ENCODE results near the gene MEST.
"Not testable (repeated sequence)": the region's sequence is repeated elsewhere in the genome, so short reads cannot be mapped to it uniquely, and the experiment has no call there.

Gene MEST

GRCh38 chr7:130527752-130528355, 36.0 kb downstream of the MEST start:
- DNase-seq: not testable (repeated sequence)

DNA sequence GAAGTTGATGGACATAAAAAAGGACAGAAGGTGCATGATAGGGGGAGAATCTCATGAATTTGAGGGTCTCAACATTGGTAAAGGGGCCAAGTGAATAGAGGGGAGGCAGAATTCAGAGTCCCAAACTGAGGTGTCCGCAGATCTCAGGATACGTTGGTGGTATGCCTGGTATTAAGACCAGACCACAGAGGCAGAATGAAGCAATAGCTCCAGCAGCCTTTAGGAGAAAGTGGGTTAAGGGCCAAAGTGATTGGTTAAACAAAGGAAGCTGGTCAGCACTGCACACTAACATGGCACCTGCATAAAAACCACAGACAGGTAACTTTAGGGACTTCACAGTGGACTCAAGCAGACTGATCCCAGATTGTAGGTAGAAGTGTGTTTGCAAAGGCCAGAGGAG, 37.5 kb downstream of the MEST start:
- no peak for DNase-seq

GRCh38 chr7:130537894-130538293, 46.0 kb downstream of the MEST start:
- DNase-seq: not testable (repeated sequence)

DNA sequence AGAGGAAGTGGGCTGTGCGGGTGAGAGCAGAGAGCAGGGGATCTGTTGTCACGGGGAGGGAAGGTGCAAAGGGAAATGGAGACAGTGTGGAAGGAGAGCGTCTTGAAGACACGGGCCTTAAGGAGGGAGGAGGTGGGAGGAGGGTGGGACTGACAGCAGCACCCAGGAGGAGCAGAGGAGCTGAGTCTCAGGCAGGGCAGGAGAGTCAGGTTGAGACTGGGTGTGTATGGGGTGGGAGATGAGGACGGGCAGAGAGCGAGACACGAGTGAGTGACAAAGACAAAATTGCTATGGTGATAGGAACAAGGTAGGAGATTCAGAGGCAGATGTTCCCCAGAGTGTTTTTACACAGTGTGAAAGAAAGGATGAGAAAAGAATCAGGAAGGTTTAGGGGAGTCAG, 49.4 kb downstream of the MEST start:
- not testable (repeated sequence) for DNase-seq

GRCh38 chr7:130542297-130542696, 50.4 kb downstream of the MEST start:
- not testable (repeated sequence) for DNase-seq

DNA sequence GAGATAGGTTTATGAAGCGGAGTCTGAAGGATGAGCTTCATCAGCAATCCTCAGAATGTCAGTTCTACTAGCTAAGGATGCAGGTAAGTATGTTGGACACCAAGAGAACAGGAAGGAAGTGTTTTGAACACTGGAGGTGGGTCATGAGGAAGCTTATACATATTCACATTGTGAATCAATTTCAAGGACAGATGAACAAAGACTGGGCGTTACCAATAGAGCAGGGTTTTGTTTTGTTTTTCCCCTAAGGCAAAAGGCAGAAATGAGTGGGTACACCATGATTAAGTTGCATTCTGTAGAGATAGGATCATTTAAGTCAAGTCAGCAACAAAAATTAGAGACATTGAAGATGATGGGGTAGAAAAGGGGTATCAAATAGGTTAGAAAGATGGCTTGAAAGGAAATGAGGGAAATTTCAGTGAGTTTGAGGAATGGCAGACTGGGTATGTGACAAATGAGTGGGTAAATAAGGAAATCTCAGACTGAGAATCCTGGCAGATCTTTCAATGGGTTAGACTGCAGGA, 51.7 kb downstream of the MEST start:
- DNase-seq: no peak

DNA sequence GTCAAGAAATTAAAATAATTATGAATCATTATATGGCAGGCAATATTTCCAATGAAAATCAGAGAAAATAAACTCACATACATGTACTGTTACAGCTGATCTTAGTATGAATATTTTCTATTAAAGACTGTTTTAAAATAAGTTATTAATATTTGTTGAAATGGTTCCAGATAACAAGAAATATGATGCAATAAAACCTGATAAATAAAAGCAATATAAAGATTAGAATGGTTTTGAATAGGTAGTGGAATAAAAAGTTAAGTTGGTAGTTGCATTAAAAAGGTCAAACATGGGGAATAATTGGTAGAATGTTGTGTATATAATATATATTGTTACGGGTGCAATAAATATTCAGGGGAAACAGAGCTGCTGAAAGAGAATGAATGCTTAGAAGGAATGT, 52.5 kb downstream of the MEST start:
- DNase-seq: no peak

GRCh38 chr7:130553398-130554029, 61.6 kb downstream of the MEST start:
- no peak for DNase-seq

DNA sequence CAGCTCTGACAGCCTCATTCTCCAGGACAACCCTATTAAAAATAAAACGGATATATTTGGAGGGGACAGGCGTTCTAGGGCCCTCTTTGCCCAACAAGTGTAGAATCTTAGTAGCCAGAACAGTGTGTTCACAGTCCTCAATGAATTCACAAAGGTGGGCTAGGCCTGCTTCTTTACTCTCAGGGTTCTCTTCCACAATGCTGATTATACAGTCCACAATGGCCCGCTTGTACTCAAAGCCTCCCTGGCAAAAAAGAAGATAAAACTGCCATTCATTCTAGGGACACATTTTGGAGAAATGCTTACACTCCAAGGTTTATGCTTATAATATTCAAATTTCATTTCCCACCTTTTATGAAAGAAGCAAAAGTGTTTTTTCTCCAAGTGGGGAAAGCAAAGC, 62.6 kb downstream of the MEST start:
- DNase-seq: no peak

Measured in NCI-H226 (cell line).